ENCODE data around the gene SRRM1.
"Not testable (repeated sequence)": the region's sequence is repeated elsewhere in the genome, so short reads cannot be mapped to it uniquely, and the experiment has no call there.

Gene SRRM1

DNA sequence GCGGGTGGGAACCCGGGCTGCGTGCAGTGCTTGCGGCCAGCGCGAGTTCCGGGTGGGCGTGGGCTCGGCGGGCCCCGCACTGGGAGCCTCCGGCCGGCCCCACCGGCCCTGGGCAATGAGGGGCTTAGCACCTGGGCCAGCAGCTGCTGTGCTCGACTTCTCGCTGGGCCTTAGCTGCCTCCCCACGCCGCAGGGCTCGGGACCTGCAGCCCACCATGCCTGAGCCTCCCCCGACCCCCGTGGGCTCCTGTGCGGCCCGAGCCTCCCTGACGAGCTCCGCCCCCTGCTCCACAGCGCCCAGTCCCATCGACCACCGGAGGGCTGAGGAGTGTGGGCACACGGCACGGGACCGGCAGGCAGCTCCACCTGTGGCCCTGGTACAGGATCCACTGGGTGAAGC is 78.4 kb downstream of the SRRM1 start:
- H3K4me1 ChIP-seq (ENCODE audit: control insufficient read depth in 1 of 2, insufficient read depth in 1 of 2, low read depth in 1 of 2, low read length in 1 of 2), result peaks cover 0 to 1% of the 10 kb centered on the region in 2 experiments
- H3K27ac ChIP-seq, result no peak overlapping the region
- no peak overlapping the region for H3K4me3 ChIP-seq (ENCODE audit: low read depth in 1 of 2, low read length in 1 of 2)
- H3K27me3 ChIP-seq, result no peaks in the 10 kb centered on the region
- TF ChIP-seq, protein P1, sequence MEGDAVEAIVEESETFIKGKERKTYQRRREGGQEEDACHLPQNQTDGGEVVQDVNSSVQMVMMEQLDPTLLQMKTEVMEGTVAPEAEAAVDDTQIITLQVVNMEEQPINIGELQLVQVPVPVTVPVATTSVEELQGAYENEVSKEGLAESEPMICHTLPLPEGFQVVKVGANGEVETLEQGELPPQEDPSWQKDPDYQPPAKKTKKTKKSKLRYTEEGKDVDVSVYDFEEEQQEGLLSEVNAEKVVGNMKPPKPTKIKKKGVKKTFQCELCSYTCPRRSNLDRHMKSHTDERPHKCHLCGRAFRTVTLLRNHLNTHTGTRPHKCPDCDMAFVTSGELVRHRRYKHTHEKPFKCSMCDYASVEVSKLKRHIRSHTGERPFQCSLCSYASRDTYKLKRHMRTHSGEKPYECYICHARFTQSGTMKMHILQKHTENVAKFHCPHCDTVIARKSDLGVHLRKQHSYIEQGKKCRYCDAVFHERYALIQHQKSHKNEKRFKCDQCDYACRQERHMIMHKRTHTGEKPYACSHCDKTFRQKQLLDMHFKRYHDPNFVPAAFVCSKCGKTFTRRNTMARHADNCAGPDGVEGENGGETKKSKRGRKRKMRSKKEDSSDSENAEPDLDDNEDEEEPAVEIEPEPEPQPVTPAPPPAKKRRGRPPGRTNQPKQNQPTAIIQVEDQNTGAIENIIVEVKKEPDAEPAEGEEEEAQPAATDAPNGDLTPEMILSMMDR (IDR thresholded peaks at IDR 0.05), result no peak
- H3K36me3 ChIP-seq, result no peaks in the 10 kb centered on the region
- H3K9me3 ChIP-seq, result no peaks in the 10 kb centered on the region

DNA sequence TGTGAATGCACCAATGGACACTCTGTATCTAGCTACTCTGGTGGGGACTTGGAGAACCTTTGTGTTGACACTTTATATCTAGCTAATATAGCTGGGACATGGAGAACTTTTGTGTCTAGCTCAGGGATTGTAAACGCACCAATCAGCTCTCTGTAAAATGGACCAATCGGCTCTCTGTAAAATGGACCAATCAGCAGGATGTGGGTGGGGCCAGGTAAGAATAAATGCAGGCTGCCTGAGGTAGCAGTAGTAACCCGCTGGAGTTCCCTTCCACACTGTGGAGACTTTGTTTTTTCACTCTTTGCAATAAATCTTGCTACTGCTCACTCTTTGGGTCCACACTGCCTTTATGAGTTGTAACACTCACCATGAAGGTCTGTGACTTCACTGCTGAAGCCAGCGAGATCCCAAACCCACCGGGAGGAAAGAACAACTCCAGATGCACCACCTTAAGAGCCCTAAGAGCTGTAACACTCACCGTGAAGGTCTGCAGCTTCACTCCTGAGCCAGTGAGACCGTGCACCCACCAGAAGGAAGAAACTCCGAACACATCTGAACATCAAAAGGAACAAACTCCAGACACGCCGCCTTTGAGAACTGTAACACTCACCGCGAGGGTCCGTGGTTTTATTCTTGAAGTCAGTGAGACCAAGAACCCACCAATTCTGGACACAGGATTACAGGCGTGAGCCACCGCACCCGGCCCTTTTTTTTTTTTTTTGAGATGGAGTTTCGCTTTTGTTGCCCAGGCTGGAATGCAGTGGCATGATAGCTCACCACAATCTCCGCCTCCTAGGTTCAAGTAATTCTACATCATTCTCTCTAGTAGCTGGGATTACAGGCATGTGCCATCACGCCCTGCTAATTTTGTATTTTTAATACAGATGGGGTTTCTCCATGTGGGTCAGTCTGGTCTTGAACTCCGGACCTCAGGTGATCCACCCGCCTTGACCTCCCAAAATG is 79.3 kb downstream of the SRRM1 start:
- H3K27me3 ChIP-seq; H3K9me3 ChIP-seq; H3K4me1 ChIP-seq (ENCODE audit: control insufficient read depth in 1 of 2, insufficient read depth in 1 of 2, low read depth in 1 of 2, low read length in 1 of 2); H3K4me3 ChIP-seq (ENCODE audit: low read depth in 1 of 2, low read length in 1 of 2); H3K27ac ChIP-seq; H3K36me3 ChIP-seq: not testable (repeated sequence)

Data from neutrophil (primary cell).